Activated CD8-positive, alpha-beta memory T cell treated with anti-CD3 and anti-CD28 coated beads for 48 hours (primary cell): ENCODE measurements around the gene MRFAP1.
"Not testable (repeated sequence)": the region's sequence is repeated elsewhere in the genome, so short reads cannot be mapped to it uniquely, and the experiment has no call there.

Source experiments
- DNase-seq, 3 experiments: peaks; one replicate each; pipeline ENCODE4 v3.0.0-alpha.2; 2020; ENCODE audit warnings: low read depth in 2 of 3, low spot score in 2 of 3

MRFAP1 gene

GRCh38 chr4:6610856-6611430 lies 29.5 kb upstream of the MRFAP1 start:
- DNase-seq = no peak

- no peak for DNase-seq
Measured at GRCh38 chr4:6612961-6613675, 27.4 kb upstream of the MRFAP1 start.

GRCh38 chr4:6613676-6614651 lies 26.5 kb upstream of the MRFAP1 start:
- DNase-seq = no peak

GRCh38 chr4:6614701-6615230 lies 25.7 kb upstream of the MRFAP1 start:
- DNase-seq = no peak

- no peak for DNase-seq
Measured at GRCh38 chr4:6616087-6616995, 24.1 kb upstream of the MRFAP1 start.

GRCh38 chr4:6617246-6617645 lies 23.2 kb upstream of the MRFAP1 start:
- no peak for DNase-seq

GRCh38 chr4:6618386-6619115 lies 21.9 kb upstream of the MRFAP1 start:
- DNase-seq = no peak

GRCh38 chr4:6619116-6619465 lies 21.4 kb upstream of the MRFAP1 start:
- DNase-seq = no peak

- DNase-seq = no peak
Measured at GRCh38 chr4:6619466-6620255, 20.8 kb upstream of the MRFAP1 start.

GRCh38 chr4:6620296-6620695 lies 20.2 kb upstream of the MRFAP1 start:
- no peak for DNase-seq

GRCh38 chr4:6620891-6621555 lies 19.5 kb upstream of the MRFAP1 start:
- DNase-seq = no peak

GRCh38 chr4:6621556-6621927 lies 18.9 kb upstream of the MRFAP1 start:
- DNase-seq = no peak

GRCh38 chr4:6622744-6623143 lies 17.7 kb upstream of the MRFAP1 start:
- no peak for DNase-seq

- DNase-seq = no peak
Measured at GRCh38 chr4:6625256-6625655, 15.2 kb upstream of the MRFAP1 start.

- no peak for DNase-seq
Measured at GRCh38 chr4:6626066-6626465, 14.4 kb upstream of the MRFAP1 start.

GRCh38 chr4:6627832-6628231 lies 12.7 kb upstream of the MRFAP1 start:
- no peak for DNase-seq

GRCh38 chr4:6628484-6628883 lies 12.0 kb upstream of the MRFAP1 start:
- not testable (repeated sequence) for DNase-seq

- DNase-seq = no peak
Measured at GRCh38 chr4:6632125-6632524, 8.4 kb upstream of the MRFAP1 start.
